Measurements from ENCODE around the gene MCUR1. TPM values are rescaled to one million over a fixed set of nuclear protein-coding genes. Genes with fewer than 3 reads are reported as not detected.

Gene MCUR1
- total and polyA plus RNA-seq, 7 donors, result 7.2 to 34.2 (median 12.9) TPM

- TF ChIP-seq, protein P1, sequence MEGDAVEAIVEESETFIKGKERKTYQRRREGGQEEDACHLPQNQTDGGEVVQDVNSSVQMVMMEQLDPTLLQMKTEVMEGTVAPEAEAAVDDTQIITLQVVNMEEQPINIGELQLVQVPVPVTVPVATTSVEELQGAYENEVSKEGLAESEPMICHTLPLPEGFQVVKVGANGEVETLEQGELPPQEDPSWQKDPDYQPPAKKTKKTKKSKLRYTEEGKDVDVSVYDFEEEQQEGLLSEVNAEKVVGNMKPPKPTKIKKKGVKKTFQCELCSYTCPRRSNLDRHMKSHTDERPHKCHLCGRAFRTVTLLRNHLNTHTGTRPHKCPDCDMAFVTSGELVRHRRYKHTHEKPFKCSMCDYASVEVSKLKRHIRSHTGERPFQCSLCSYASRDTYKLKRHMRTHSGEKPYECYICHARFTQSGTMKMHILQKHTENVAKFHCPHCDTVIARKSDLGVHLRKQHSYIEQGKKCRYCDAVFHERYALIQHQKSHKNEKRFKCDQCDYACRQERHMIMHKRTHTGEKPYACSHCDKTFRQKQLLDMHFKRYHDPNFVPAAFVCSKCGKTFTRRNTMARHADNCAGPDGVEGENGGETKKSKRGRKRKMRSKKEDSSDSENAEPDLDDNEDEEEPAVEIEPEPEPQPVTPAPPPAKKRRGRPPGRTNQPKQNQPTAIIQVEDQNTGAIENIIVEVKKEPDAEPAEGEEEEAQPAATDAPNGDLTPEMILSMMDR (IDR thresholded peaks at IDR 0.05), result no peak
- no peak for TF ChIP-seq EP300 (IDR thresholded peaks at IDR 0.05)
- TF ChIP-seq POLR2A (IDR thresholded peaks at IDR 0.05), result no peak
- TF ChIP-seq POLR2AphosphoS5 (IDR thresholded peaks at IDR 0.05), result no peak
- intact Hi-C loops (cut with DNase I), result loop anchor here (5.0 kb wide), 2 partner anchors 61 to 194 kb away; partner anchors contain the start of gene NOL7
- Histone ChIP-seq H3K4me1 (peaks cover 0 to 39% (median 36%) of the 10 kb centered on the region in 4 donors), H3K27me3 (no peaks in the 10 kb centered on the region), H3K36me3 (peaks cover 0 to 9% (median 4%) of the 10 kb centered on the region in 4 donors), H3K9me3 (no peaks in the 10 kb centered on the region), H3K4me3 (no peak overlapping the region), H3K27ac (peak overlapping the region; percentile 39 to 53 (median 46))
- no peak for DNase-seq
- 15 to 63% methylated on average over 3 of the region's 3 CpGs for WGBS, 2 donors
Observed at GRCh38 chr6:13810688-13811446, 3.5 kb downstream of the MCUR1 start.

DNA sequence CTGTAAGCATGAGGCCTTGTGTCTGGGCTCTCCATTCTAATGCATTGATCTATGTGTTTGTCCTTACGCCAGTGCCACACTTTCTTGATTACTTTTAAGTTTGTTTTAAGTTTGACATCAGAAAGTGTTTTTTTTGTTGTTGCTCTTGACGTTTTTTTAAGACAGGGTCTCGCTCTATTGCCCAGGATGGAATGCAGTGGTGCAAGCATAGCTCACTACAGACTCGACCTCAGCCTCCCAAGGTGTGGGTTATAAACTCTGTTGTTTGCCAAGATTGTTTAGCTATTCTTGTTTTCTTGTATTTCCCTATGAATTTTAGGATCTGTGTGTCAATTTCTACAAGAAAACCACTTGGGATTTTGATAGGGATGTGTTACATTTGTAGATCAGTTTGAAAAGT lies 5.6 kb downstream of the MCUR1 start:
- Histone ChIP-seq H3K4me1 (peaks cover 0 to 33% (median 30%) of the 10 kb centered on the region in 4 donors), H3K27ac (no peak overlapping the region), H3K9me3 (no peaks in the 10 kb centered on the region), H3K4me3 (no peak overlapping the region), H3K27me3 (no peaks in the 10 kb centered on the region), H3K36me3 (peaks cover 0 to 24% (median 7%) of the 10 kb centered on the region in 4 donors)
- intact Hi-C loops (cut with DNase I), result no loop called here
- TF ChIP-seq, protein P1 (IDR thresholded peaks at IDR 0.05), result no peak
- TF ChIP-seq EP300 (IDR thresholded peaks at IDR 0.05), result no peak
- TF ChIP-seq POLR2AphosphoS5 (IDR thresholded peaks at IDR 0.05), result no peak
- TF ChIP-seq POLR2A (IDR thresholded peaks at IDR 0.05), result no peak
- 84% methylated on average over 4 of the region's 4 CpGs for WGBS, 2 donors
- DNase-seq, result no peak

DNA sequence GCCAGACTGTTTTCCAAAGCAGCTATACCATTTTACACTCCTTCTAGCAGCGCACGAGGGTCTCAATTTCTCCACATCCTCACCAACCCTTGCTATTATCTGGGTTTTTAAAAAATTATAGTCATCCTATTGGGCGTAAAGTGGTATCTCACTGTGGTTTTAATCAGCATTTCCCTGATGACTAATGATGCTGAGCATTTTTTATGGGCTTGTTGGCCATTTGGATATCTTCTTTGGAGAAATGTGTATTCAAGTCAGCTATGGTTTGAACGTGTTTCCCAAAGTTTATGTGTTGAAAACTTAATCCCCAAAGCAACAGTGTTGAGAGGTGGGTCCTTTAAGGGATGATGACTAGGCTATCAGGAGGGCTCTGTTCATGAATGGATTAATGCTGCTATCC lies 6.7 kb downstream of the MCUR1 start:
- no peak for TF ChIP-seq POLR2A (IDR thresholded peaks at IDR 0.05)
- TF ChIP-seq POLR2AphosphoS5 (IDR thresholded peaks at IDR 0.05), result no peak
- Histone ChIP-seq H3K36me3 (peaks cover 0 to 35% (median 7%) of the 10 kb centered on the region in 4 donors), H3K4me1 (peaks cover 0 to 25% (median 23%) of the 10 kb centered on the region in 4 donors), H3K9me3 (no peaks in the 10 kb centered on the region), H3K4me3 (no peak overlapping the region), H3K27me3 (no peaks in the 10 kb centered on the region), H3K27ac (no peak overlapping the region)
- intact Hi-C loops (cut with DNase I), result no loop called here
- DNase-seq, result no peak
- WGBS, 2 donors, result 96% methylated on average over 4 of the region's 4 CpGs

GRCh38 chr6:13803581-13803980 lies 10.8 kb downstream of the MCUR1 start:
- TF ChIP-seq EP300 (IDR thresholded peaks at IDR 0.05), result no peak
- TF ChIP-seq POLR2AphosphoS5 (IDR thresholded peaks at IDR 0.05), result no peak
- TF ChIP-seq, protein P1 (IDR thresholded peaks at IDR 0.05), result no peak
- TF ChIP-seq POLR2A (IDR thresholded peaks at IDR 0.05), result no peak
- no peak overlapping the region for H3K4me3 ChIP-seq
- H3K4me1 ChIP-seq, result no peaks in the 10 kb centered on the region
- intact Hi-C loops (cut with DNase I), result no loop called here
- WGBS, 2 donors, result 94 to 96% methylated on average over 4 of the region's 4 CpGs
- no peak for DNase-seq
- H3K27me3 ChIP-seq, result no peaks in the 10 kb centered on the region
- no peaks in the 10 kb centered on the region for H3K9me3 ChIP-seq
- H3K36me3 ChIP-seq, result peaks cover 0 to 75% (median 7%) of the 10 kb centered on the region in 4 donors
- H3K27ac ChIP-seq, result no peak overlapping the region

GRCh38 chr6:13800615-13801014 lies 13.7 kb downstream of the MCUR1 start:
- Histone ChIP-seq H3K27ac (no peak overlapping the region), H3K36me3 (peaks cover 0 to 83% (median 2%) of the 10 kb centered on the region in 4 donors), H3K4me3 (no peak overlapping the region), H3K27me3 (no peaks in the 10 kb centered on the region), H3K9me3 (no peaks in the 10 kb centered on the region), H3K4me1 (no peaks in the 10 kb centered on the region)
- intact Hi-C loops (cut with DNase I), result no loop called here
- 93 to 96% methylated on average over 3 of the region's 3 CpGs for WGBS, 2 donors
- no peak for TF ChIP-seq POLR2AphosphoS5 (IDR thresholded peaks at IDR 0.05)
- TF ChIP-seq EP300 (IDR thresholded peaks at IDR 0.05), result no peak
- TF ChIP-seq, protein P1 (IDR thresholded peaks at IDR 0.05), result no peak
- TF ChIP-seq POLR2A (IDR thresholded peaks at IDR 0.05), result no peak
- no peak for DNase-seq
